Globus pallidus (tissue), 1 donor: ENCODE results near the gene HMGXB4.
A peak's percentile ranks its signal among the peaks of the same experiment; 100 is the strongest.

ENCODE experiments used
- DNase-seq: peaks from one replicate; pipeline ENCODE4 v3.0.0-alpha.2; 2015; ENCODE audit warnings: low spot score

HMGXB4 gene

GRCh38 chr22:35258191-35258988 is 1.1 kb downstream of the HMGXB4 start:
- DNase-seq, result peak; percentile 3

- no peak for DNase-seq
Measured at GRCh38 chr22:35264986-35265385, 7.7 kb downstream of the HMGXB4 start.

- no peak for DNase-seq
Measured at GRCh38 chr22:35266277-35266676, 9.0 kb downstream of the HMGXB4 start.

- no peak for DNase-seq
Measured at GRCh38 chr22:35269630-35270029, 12.3 kb downstream of the HMGXB4 start.

GRCh38 chr22:35274154-35274871 is 17.0 kb downstream of the HMGXB4 start:
- DNase-seq, result no peak

- DNase-seq, result no peak
Measured at GRCh38 chr22:35275580-35275979, 18.3 kb downstream of the HMGXB4 start.

- no peak for DNase-seq
Measured at GRCh38 chr22:35276019-35276418, 18.7 kb downstream of the HMGXB4 start.

GRCh38 chr22:35288116-35288515 is 30.8 kb downstream of the HMGXB4 start:
- DNase-seq, result no peak

GRCh38 chr22:35292786-35293185 is 35.5 kb downstream of the HMGXB4 start:
- no peak for DNase-seq

- no peak for DNase-seq
Measured at GRCh38 chr22:35296051-35296450, 38.8 kb downstream of the HMGXB4 start.

GRCh38 chr22:35299217-35299672 is 42.0 kb downstream of the HMGXB4 start:
- DNase-seq, result no peak

GRCh38 chr22:35299673-35300499 is 42.6 kb downstream of the HMGXB4 start, which contains the start of gene TOM1:
Gene TOM1 (plus strand): TSS chr22:35299894. CDS start chr22:35299929, 35 bp downstream.
- DNase-seq, result peak; percentile 98

GRCh38 chr22:35301372-35301874 is 44.1 kb downstream of the HMGXB4 start:
- no peak for DNase-seq

GRCh38 chr22:35303029-35303624 is 45.8 kb downstream of the HMGXB4 start:
- DNase-seq, result no peak

GRCh38 chr22:35305525-35306070 is 48.3 kb downstream of the HMGXB4 start:
- DNase-seq, result no peak

- DNase-seq, result no peak
Measured at GRCh38 chr22:35306350-35306967, 49.2 kb downstream of the HMGXB4 start.

- DNase-seq, result no peak
Measured at GRCh38 chr22:35307372-35307771, 50.1 kb downstream of the HMGXB4 start.

GRCh38 chr22:35307892-35308291 is 50.6 kb downstream of the HMGXB4 start:
- no peak for DNase-seq

- no peak for DNase-seq
Measured at GRCh38 chr22:35308480-35309021, 51.3 kb downstream of the HMGXB4 start.
